Urothelium cell line (cell line): ENCODE measurements around the gene TCERG1L.
"Not testable (repeated sequence)": the region's sequence is repeated elsewhere in the genome, so short reads cannot be mapped to it uniquely, and the experiment has no call there.

Experiments used
- DNase-seq: peaks from one replicate; pipeline ENCODE4 v3.0.0; 2011; ENCODE audit warnings: low spot score, mixed read lengths
- FAIRE-seq: peaks from 2 replicates; lab custom pipeline; 2011; peaks lifted over from hg19 to GRCh38; lab: Jason Lieb, UNC

The TCERG1L gene

GRCh38 chr10:131113709-131114291 is 197.7 kb downstream of the TCERG1L start:
- DNase-seq: no peak
- no peak for FAIRE-seq

- no peak for FAIRE-seq
- DNase-seq: no peak
Measured at GRCh38 chr10:131113165-131113564, 198.4 kb downstream of the TCERG1L start.

- DNase-seq: no peak
- no peak for FAIRE-seq
Measured at GRCh38 chr10:131112691-131113090, 198.8 kb downstream of the TCERG1L start.

GRCh38 chr10:131111471-131112080 is 199.9 kb downstream of the TCERG1L start:
- DNase-seq (no peak), FAIRE-seq (no peak)

- DNase-seq (no peak), FAIRE-seq (no peak)
Measured at GRCh38 chr10:131111007-131111406, 200.5 kb downstream of the TCERG1L start.

GRCh38 chr10:131110241-131110783 is 201.2 kb downstream of the TCERG1L start:
- DNase-seq (no peak), FAIRE-seq (no peak)

- no peak for FAIRE-seq
Measured at GRCh38 chr10:131109726-131110125, 201.8 kb downstream of the TCERG1L start.

GRCh38 chr10:131109291-131109690 is 202.2 kb downstream of the TCERG1L start:
- DNase-seq (no peak), FAIRE-seq (peak; percentile 70)

More at GRCh38 chr10:131109726-131110125, 201.8 kb downstream of the TCERG1L start:
- no peak for DNase-seq

- DNase-seq: no peak
- FAIRE-seq: no peak
Measured at GRCh38 chr10:131107970-131108369, 203.6 kb downstream of the TCERG1L start.

- no peak for FAIRE-seq
- DNase-seq: no peak
Measured at GRCh38 chr10:131102676-131103075, 208.8 kb downstream of the TCERG1L start.

GRCh38 chr10:131102147-131102546 is 209.4 kb downstream of the TCERG1L start:
- FAIRE-seq: no peak
- no peak for DNase-seq

GRCh38 chr10:131100418-131101410 is 210.8 kb downstream of the TCERG1L start:
- FAIRE-seq: peak; percentile 5
- not testable (repeated sequence) for DNase-seq

- FAIRE-seq: no peak
- DNase-seq: no peak
Measured at GRCh38 chr10:131099028-131099726, 212.3 kb downstream of the TCERG1L start.

GRCh38 chr10:131098416-131098952 is 213.0 kb downstream of the TCERG1L start:
- FAIRE-seq (no peak), DNase-seq (no peak)

- DNase-seq (no peak), FAIRE-seq (no peak)
Measured at GRCh38 chr10:131096031-131096430, 215.5 kb downstream of the TCERG1L start.

GRCh38 chr10:131095313-131095580 is 216.3 kb downstream of the TCERG1L start:
- no peak for DNase-seq
- no peak for FAIRE-seq

GRCh38 chr10:131094527-131095312 is 216.8 kb downstream of the TCERG1L start:
- DNase-seq: peak; percentile 58

GRCh38 chr10:131093795-131094366 is 217.6 kb downstream of the TCERG1L start:
- FAIRE-seq (no peak), DNase-seq (no peak)

More at GRCh38 chr10:131094527-131095312, 216.8 kb downstream of the TCERG1L start:
- FAIRE-seq: peak; percentile 97

- DNase-seq (no peak), FAIRE-seq (no peak)
Measured at GRCh38 chr10:131093346-131093745, 218.2 kb downstream of the TCERG1L start.
